Loucy (cell line): ENCODE data around the gene FUNDC2.

Experiments
- H2AFZ ChIP-seq: fragments of 200-600 bp; sonication (generic); 2 replicates; pipeline ENCODE4 v1.6.0; 2016; ENCODE audit warnings: antibody characterized with exemption, mild to moderate bottlenecking, low read length, moderate library complexity
- H3F3A ChIP-seq: fragments of 200-600 bp; 2 replicates; pipeline ENCODE4 v1.6.0; 2016; ENCODE audit warnings: antibody characterized with exemption, low read depth, mild to moderate bottlenecking
- H3K27me3 ChIP-seq: fragments of 200-600 bp; sonication (generic); 2 replicates; pipeline ENCODE4 v1.6.1; 2014; ENCODE audit warnings: low read length, mild to moderate bottlenecking; ENCODE audit not compliant: insufficient read depth, poor library complexity, severe bottlenecking
- H3K36me3 ChIP-seq: fragments of 200-600 bp; sonication (generic); 2 replicates; pipeline ENCODE4 v1.6.1; 2016; ENCODE audit warnings: low read length; ENCODE audit not compliant: insufficient read depth
- H3K4me1 ChIP-seq: fragments of 200-600 bp; sonication (generic); 2 replicates; pipeline ENCODE4 v1.5.1; 2014; ENCODE audit warnings: low read length, mild to moderate bottlenecking; ENCODE audit not compliant: insufficient read depth, poor library complexity, severe bottlenecking
- H3K4me2 ChIP-seq: fragments of 200-600 bp; sonication (generic); 2 replicates; pipeline ENCODE4 v1.6.0; 2014; ENCODE audit warnings: antibody characterized with exemption, low read length, low read depth, mild to moderate bottlenecking; ENCODE audit not compliant: poor library complexity, severe bottlenecking
- H3K4me3 ChIP-seq: fragments of 200-600 bp; sonication (generic); 2 replicates; pipeline ENCODE4 v1.5.1; 2014; ENCODE audit warnings: low read length, mild to moderate bottlenecking, mixed read lengths; ENCODE audit not compliant: poor library complexity, severe bottlenecking
- H3K79me2 ChIP-seq: fragments of 200-600 bp; sonication (generic); 2 replicates; pipeline ENCODE4 v1.6.1; 2014; ENCODE audit warnings: low read length; ENCODE audit not compliant: insufficient read depth
- H3K9ac ChIP-seq: fragments of 200-600 bp; sonication (generic); 2 replicates; pipeline ENCODE4 v1.6.0; 2014; ENCODE audit warnings: mild to moderate bottlenecking, low read depth, low read length, moderate library complexity; ENCODE audit not compliant: poor library complexity, severe bottlenecking
- H3K9me2 ChIP-seq: fragments of 200-600 bp; sonication (generic); replicated peaks from 2 replicates; pipeline ENCODE4 v1.6.1; 2016; ENCODE audit warnings: low read depth, low read length, mixed read lengths
- H3K9me3 ChIP-seq: fragments of 200-600 bp; sonication (generic); 2 replicates; pipeline ENCODE4 v1.6.1; 2014; ENCODE audit warnings: mild to moderate bottlenecking, antibody characterized with exemption, low read length, low read depth; ENCODE audit not compliant: insufficient read depth
- H4K20me1 ChIP-seq: fragments of 200-600 bp; sonication (generic); 2 replicates; pipeline ENCODE4 v1.6.0; 2014; ENCODE audit warnings: antibody characterized with exemption, low read length, mild to moderate bottlenecking; ENCODE audit not compliant: insufficient read depth, poor library complexity, severe bottlenecking
- CTCF ChIP-seq: fragments of 200-600 bp; sonication (generic); conservative IDR thresholded peaks from 2 replicates; pipeline ENCODE4 v1.5.1; 2014; ENCODE audit warnings: mild to moderate bottlenecking, antibody characterized with exemption, low read length
- EZH2phosphoT487 ChIP-seq: fragments of 200-600 bp; IDR thresholded peaks from 2 replicates; pipeline ENCODE4 v1.6.1; 2018; ENCODE audit warnings: antibody characterized with exemption, mild to moderate bottlenecking, moderate library complexity, borderline replicate concordance

Gene FUNDC2

GRCh38 chrX:154988719-154989118 lies 37.9 kb upstream of the FUNDC2 start:
- Histone ChIP-seq H3K9ac (no peak overlapping the region), H3K4me1 (no peaks in the 10 kb centered on the region), H3K4me3 (no peak overlapping the region), H3K36me3 (no peaks in the 10 kb centered on the region), H2AFZ (no peak overlapping the region), H3K79me2 (no peaks in the 10 kb centered on the region), H4K20me1 (no peaks in the 10 kb centered on the region), H3F3A (no peaks in the 10 kb centered on the region), H3K9me2 (no peaks in the 10 kb centered on the region), H3K9me3 (no peaks in the 10 kb centered on the region), H3K27me3 (no peaks in the 10 kb centered on the region), H3K4me2 (no peak overlapping the region)
- no peak for TF ChIP-seq EZH2phosphoT487
- TF ChIP-seq CTCF: no peak

- no peaks in the 10 kb centered on the region for H3K9me2 ChIP-seq
- H3K27me3 ChIP-seq: no peaks in the 10 kb centered on the region
- no peaks in the 10 kb centered on the region for H4K20me1 ChIP-seq
- no peak overlapping the region for H2AFZ ChIP-seq
- H3F3A ChIP-seq: no peaks in the 10 kb centered on the region
- no peak overlapping the region for H3K4me2 ChIP-seq
- no peaks in the 10 kb centered on the region for H3K9me3 ChIP-seq
- no peaks in the 10 kb centered on the region for H3K79me2 ChIP-seq
- H3K36me3 ChIP-seq: no peaks in the 10 kb centered on the region
- no peak overlapping the region for H3K4me3 ChIP-seq
- H3K9ac ChIP-seq: no peak overlapping the region
- no peaks in the 10 kb centered on the region for H3K4me1 ChIP-seq
- TF ChIP-seq CTCF (no peak), EZH2phosphoT487 (no peak)
Observed at GRCh38 chrX:154990496-154990895, 36.1 kb upstream of the FUNDC2 start.

GRCh38 chrX:154991039-154991438 lies 35.6 kb upstream of the FUNDC2 start:
- H3K9me2 ChIP-seq: no peaks in the 10 kb centered on the region
- H3K27me3 ChIP-seq: no peaks in the 10 kb centered on the region
- no peak overlapping the region for H3K9ac ChIP-seq
- H3K36me3 ChIP-seq: no peaks in the 10 kb centered on the region
- H2AFZ ChIP-seq: no peak overlapping the region
- H3K79me2 ChIP-seq: no peaks in the 10 kb centered on the region
- no peaks in the 10 kb centered on the region for H3K4me1 ChIP-seq
- H3K9me3 ChIP-seq: no peaks in the 10 kb centered on the region
- H4K20me1 ChIP-seq: no peaks in the 10 kb centered on the region
- H3F3A ChIP-seq: no peaks in the 10 kb centered on the region
- no peak for TF ChIP-seq EZH2phosphoT487
- no peak for TF ChIP-seq CTCF
- no peak overlapping the region for H3K4me3 ChIP-seq
- no peak overlapping the region for H3K4me2 ChIP-seq
